DMS153 treated with DMSO at 0.1 percent for 48 hours (cell line): ENCODE data around the gene SPRR3.
"Not testable (repeated sequence)": the region's sequence is repeated elsewhere in the genome, so short reads cannot be mapped to it uniquely, and the experiment has no call there.

ENCODE experiments used
- DNase-seq: peaks from one replicate; lab custom pipeline; 2025; ENCODE audit not compliant: unreplicated experiment; lab: John Stamatoyannopoulos, UW

SPRR3 gene

GRCh38 chr1:152983234-152983633 lies 18.3 kb upstream of the SPRR3 start:
- DNase-seq, result no peak

DNA sequence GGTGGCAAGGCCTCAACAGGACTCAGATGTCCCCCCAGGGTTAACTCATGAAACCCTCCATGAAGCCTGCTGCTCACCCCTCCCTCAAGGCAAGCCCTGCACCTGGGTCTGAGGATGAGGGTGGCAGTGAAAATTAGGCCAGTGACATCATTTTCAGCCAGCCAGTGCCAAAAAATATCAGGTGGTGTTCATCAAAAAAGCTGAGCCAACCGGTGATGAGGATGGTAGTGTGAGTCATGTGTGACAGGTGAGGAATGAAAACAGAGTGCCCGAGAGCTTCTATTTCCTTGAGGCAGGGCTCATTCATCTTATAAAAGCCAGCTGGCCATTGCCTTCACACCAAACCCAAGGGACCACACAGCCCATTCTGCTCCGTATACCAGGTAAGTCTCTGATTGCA lies 17.8 kb upstream of the SPRR3 start, which contains the start of gene SPRR1A:
Gene SPRR1A (plus strand): TSS at position 339 of the 400 bp plus-strand sequence. CDS start 1,150 bp downstream, outside the sequence.
- DNase-seq, result no peak

DNA sequence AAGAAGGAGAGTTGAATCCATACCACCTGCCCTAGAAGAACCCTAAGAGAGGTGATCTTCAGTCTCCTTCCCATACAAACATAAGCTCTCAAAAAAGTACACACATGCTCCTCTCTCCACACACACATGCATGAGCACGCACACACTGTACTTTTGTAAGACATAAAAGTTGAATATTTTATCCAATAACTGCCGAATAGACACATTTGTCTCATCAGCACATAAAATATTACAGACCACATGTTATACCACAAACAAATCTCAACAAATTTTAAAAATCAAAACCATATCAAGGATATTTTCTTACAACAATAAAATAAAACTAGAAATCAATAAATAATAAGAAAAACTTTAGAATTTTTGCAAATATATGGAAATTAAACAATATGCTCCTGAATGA lies 15.0 kb upstream of the SPRR3 start:
- DNase-seq, result no peak

GRCh38 chr1:152993186-152993585 lies 8.4 kb upstream of the SPRR3 start:
- DNase-seq, result no peak

DNA sequence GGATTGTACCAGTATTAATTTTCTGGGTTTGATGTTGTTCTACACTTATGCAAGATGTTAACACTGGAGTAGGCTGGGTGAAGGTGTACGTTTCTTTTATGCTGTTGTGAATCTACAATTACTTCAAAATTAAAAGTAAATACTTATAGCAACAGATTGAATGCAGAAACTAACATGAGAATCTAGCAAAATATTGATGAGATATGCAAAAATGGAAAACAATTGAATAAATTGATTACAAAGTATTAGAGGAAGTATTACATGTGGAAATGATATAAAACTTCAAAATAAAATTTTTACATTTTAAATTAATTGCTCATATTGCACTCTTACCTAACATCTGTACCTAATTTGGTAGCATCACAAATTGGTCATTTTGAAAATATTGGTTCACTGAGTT lies 5.7 kb upstream of the SPRR3 start:
- no peak for DNase-seq

GRCh38 chr1:152996633-152997400 lies 4.7 kb upstream of the SPRR3 start:
- DNase-seq, result no peak

- no peak for DNase-seq
These were observed 3.6 kb upstream of the SPRR3 start for GRCh38 chr1:152997901-152998300.

GRCh38 chr1:152998476-152998875 lies 3.1 kb upstream of the SPRR3 start:
- no peak for DNase-seq

GRCh38 chr1:152999818-153000217 lies 1.7 kb upstream of the SPRR3 start:
- DNase-seq, result no peak

- DNase-seq, result no peak
These were observed 1.3 kb upstream of the SPRR3 start for GRCh38 chr1:153000294-153000693.

DNA sequence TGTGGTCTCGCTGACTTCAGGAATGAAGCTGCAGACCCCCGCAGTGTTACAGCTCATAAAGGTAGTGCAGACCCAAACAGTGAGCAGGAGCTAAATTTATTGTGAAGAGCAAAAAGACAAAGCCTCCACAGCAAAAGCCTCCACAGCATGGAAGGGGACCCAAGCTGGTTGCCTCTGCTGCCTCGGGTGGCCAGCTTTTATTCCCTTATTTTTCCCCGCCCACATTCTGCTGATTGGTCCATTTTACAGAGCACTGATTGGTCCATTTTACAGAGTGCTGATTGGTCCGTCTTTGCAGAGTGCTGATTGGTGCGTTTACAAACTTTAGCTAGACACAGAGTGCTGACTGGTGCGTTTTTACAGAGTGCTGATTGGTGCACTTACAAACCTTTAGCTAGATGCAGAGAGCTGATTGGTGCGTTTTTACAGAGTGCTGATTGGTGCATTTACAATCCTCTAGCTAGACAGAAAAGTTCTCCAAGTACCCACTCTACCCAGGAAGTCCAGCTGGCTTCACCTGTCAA lies 9.7 kb downstream of the SPRR3 start:
- DNase-seq, result not testable (repeated sequence)

DNA sequence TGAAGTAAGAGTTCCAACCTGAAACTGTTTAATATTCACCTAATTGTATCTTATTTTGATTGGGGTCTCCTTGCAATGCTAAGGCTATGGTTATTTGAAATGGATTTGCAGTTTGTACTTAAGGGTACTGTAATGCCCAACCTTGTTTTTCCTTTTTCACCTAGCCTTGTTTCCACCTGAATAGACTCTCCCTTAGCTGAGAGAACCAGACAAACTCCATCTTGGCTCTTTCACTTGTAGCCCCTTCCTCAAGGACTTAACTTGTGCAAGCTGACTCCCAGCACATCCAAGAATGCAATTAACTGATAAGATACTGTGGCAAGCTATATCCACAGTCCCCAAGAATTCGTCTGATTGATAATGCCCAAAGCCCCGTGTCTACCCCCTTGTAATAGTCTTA lies 20.3 kb downstream of the SPRR3 start:
- DNase-seq, result not testable (repeated sequence)

DNA sequence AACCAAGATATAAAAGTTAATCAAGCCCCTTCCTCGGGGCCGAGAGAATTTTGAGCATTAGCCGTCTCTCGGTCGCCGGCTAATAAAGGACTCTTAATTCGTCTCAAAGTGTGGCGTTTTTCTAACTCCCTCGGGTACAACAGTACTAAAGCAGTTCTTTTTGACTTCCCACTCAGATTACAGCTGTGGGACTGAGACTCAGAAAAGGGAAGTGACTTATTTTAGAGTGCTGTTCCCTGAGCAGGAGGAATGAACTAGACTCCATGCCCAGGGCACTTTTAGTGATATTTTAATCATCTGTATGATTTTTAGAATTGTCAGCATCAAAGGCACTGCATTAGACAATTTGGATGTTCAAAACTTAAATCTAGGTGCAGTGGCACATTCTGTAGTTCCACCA lies 20.8 kb downstream of the SPRR3 start:
- DNase-seq, result not testable (repeated sequence)

- DNase-seq, result no peak
These were observed 21.6 kb downstream of the SPRR3 start for GRCh38 chr1:153023109-153023508.

DNA sequence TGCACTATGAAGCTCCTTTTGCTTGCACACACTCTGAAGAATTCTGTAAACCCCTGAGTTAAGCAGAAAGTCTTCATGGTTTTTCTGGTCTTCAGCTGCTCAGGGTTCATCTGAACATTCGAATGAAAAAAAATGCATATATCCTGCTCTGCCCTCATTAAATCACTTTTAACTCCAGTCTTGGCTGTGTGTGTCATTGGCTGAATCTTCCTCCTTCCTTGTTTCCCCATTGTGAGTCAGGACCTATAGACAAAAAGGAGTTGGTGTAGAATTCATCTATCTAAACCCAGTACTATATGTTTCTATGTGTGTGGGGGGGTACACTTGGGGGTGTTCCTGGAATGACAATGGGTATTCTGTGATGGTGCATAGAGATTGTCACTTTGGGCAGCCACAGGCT lies 22.9 kb downstream of the SPRR3 start:
- DNase-seq, result no peak

DNA sequence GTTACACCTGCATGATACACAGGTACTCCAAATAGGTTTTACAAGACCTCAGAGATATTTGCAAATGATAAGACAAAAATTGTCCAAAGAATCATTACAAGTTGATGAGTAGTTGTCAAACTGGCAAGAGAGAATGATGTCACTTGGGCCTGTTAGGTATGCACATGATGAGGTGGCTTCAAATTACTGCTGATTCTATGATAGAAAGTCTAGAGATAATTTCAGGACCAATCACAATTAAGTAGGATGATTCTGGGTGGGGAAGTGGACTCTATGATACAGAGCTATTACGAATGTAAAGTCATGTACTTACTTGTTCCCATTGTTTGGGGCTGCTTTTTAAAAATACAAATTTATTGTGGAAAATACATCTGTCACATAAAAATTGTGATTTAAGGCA lies 24.2 kb downstream of the SPRR3 start:
- no peak for DNase-seq

DNA sequence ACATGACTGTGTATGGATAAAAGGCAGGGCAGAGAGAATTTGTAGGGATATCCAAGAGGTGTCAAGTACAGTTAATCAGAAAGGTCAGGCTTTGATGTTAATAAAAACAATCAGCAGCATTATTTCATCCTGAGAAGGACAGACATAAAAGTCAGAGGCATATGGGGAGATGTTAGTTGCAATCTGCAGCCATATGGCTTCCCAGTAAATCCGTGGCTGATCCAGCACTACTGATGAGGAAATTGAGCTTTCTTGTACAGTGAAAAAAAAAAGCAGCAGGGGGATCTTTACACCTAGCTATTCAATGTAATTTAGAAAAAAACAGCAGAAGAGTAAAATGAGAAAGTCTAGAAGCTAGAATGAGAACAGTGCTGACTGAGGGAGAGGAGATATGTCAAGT lies 27.2 kb downstream of the SPRR3 start:
- DNase-seq, result no peak

GRCh38 chr1:153030895-153031294 lies 29.3 kb downstream of the SPRR3 start, which contains the start of gene SPRR1B:
Gene SPRR1B, plus strand, starts transcription at chr1:153031203. Its CDS starts 1,143 bp downstream, at chr1:153032346.
- DNase-seq, result no peak

- DNase-seq, result no peak
These were observed 30.5 kb downstream of the SPRR3 start for GRCh38 chr1:153032073-153032472.

- DNase-seq, result no peak
These were observed 31.2 kb downstream of the SPRR3 start for GRCh38 chr1:153032677-153033308.

DNA sequence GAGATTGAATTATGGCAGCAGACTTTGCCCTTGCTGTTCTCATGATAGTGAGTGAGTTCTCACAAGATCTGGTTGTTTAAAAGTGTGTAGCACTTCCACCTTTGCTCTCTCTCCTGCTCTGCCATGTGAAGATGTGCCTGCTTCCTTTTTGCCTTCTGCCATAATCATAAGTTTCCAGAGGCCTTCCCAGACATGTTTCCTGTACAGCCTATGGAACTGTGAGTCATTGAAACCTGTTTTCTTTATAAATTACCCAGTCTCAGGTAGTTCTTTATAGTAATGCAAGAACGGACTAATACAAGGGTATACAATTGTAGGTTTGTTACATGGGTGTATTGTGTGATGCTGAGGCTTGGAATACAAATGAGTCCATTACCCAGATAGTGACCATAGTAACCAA lies 33.7 kb downstream of the SPRR3 start:
- no peak for DNase-seq

DNA sequence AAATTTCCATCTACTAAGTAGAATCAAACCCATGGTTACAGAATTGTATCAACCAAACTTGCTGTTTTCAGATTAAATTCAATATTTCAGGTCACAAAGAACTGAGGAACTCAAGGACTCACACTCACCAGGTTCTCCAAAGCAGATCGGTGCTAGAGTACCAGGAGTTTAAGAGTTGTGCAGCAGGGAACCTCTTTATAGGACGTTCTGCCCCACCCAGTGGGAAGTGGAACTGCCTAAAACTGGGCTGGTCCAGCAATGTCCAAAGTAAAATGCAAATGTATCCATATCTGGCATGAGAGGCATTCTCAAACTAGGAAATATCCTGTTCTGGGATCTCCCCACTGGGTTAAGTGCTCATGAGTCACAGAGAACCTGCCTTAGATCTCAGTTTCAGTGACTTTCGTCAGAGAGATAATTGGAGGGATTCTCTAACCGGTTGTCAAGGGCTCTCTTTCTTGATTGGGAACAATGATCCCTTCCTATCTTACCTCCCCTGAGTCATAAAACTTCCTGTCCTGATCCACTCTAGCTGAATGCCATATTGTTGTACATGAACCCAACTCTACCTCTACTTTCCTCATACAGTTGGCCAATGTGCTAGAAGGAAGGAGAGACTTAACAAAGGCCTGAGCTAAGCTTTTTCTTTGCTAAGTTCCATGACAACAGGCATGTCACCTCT lies 39.5 kb downstream of the SPRR3 start, which contains the start of gene SPRR2D:
Gene SPRR2D (minus strand): TSS at position 171 of the 682 bp plus-strand sequence. CDS start 774 bp downstream, outside the sequence.
- DNase-seq, result no peak
